ENCODE measurements around the gene CXCR6.

GRCh38 chr3:45969116-45969515 lies 25.9 kb downstream of the CXCR6 start:
- no peak for TF ChIP-seq JUND (IDR thresholded peaks at IDR 0.05)
- TF ChIP-seq USF2 (IDR thresholded peaks at IDR 0.05; ENCODE audit: borderline replicate concordance, low read depth, low read length): no peak

Measured in SK-N-SH (cell line).